ENCODE results near the gene PGGHG. TPM values are rescaled to one million over a fixed set of nuclear protein-coding genes. Genes with fewer than 3 reads are reported as not detected.

PGGHG gene
- total and polyA plus RNA-seq, 10 of the 15 experiments (the other 5 are each of a cell fraction or from before 2014, with no cell fraction given): 0.10 to 8.3 (median 1.8) TPM

DNA sequence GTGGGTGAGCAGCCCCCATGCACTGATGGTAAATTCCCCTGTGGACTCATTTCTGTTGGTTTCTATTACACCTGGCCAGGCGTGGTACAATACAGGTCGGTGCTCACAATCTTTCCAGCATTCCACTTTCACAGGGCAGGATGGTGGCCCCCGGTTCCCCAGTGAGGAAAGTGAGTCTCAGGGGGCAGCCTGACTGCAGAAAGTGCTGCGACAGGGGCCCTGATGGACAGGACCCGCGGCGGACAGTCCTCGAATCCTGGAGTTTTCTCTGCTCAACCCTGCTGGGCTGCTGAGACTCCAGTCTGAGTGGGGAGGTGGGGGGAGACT lies 3.1 kb upstream of the PGGHG start:
- CTCF ChIA-PET: no interaction called here
- SMC1A ChIA-PET (ENCODE audit: uncharacterized antibody, unreplicated experiment): interaction anchor here (0.6 to 1.7 kb wide), 2 partner anchors 10 to 11 kb away, joined by 3 to 4 read pairs; no protein-coding TSS in a partner anchor
- Histone ChIP-seq H3K4me2 (ENCODE audit: control insufficient read depth, insufficient read depth) (no peak overlapping the region), H3K4me1 (ENCODE audit: control insufficient read depth, insufficient read depth, low read length) (peaks cover 8% of the 10 kb centered on the region; the same call in 1 of the 2 replicates), H3K9me3 (replicated peaks; ENCODE audit: control insufficient read depth, insufficient read depth, low read length) (no peaks in the 10 kb centered on the region), H3K4me3 (no peak overlapping the region), H3K9ac (ENCODE audit: control insufficient read depth, insufficient read depth, low read length) (no peak overlapping the region), H3K27ac (ENCODE audit: control insufficient read depth, insufficient read depth) (no peak overlapping the region), H3K27me3 (replicated peaks in 1 of 2; ENCODE audit: control insufficient read depth in 2 of 2, insufficient read depth in 2 of 2, low read length in 1 of 2) (peaks cover 8 to 11% of the 10 kb centered on the region in 2 experiments), H3K79me2 (ENCODE audit: control insufficient read depth, insufficient read depth, low read length) (no peaks in the 10 kb centered on the region), H4K20me1 (ENCODE audit: control insufficient read depth, insufficient read depth) (no peaks in the 10 kb centered on the region), H2AFZ (ENCODE audit: control insufficient read depth, low read depth, low read length) (no peak overlapping the region), H3K36me3 (ENCODE audit: control insufficient read depth in 2 of 2, insufficient read depth in 2 of 2, low read length in 1 of 2) (no peaks in the 10 kb centered on the region)
- DNase-seq (ENCODE audit: low read depth, low spot score): no peak
- intact Hi-C loops (cut with micrococcal nuclease; ENCODE audit: unreplicated experiment): no loop called here
- TF ChIP-seq YBX1 (IDR thresholded peaks at IDR 0.05) (no peak), ESRRA (IDR thresholded peaks at IDR 0.05; ENCODE audit: low read length) (no peak), JUND (IDR thresholded peaks at IDR 0.05; ENCODE audit: low read depth, low read length) (no peak), RUNX3 (IDR thresholded peaks at IDR 0.05; ENCODE audit: low read length) (no peak), SIX5 (IDR thresholded peaks at IDR 0.05; ENCODE audit: low read depth, low read length, severe bottlenecking) (no peak), CREM (IDR thresholded peaks at IDR 0.05; ENCODE audit: low read depth) (no peak), ZNF274 (IDR thresholded peaks at IDR 0.05; ENCODE audit: insufficient read depth, insufficient read length) (no peak), MEF2B (IDR thresholded peaks at IDR 0.05; ENCODE audit: partially characterized antibody, poor library complexity, severe bottlenecking) (no peak)
- TF ChIP-seq, protein P1, sequence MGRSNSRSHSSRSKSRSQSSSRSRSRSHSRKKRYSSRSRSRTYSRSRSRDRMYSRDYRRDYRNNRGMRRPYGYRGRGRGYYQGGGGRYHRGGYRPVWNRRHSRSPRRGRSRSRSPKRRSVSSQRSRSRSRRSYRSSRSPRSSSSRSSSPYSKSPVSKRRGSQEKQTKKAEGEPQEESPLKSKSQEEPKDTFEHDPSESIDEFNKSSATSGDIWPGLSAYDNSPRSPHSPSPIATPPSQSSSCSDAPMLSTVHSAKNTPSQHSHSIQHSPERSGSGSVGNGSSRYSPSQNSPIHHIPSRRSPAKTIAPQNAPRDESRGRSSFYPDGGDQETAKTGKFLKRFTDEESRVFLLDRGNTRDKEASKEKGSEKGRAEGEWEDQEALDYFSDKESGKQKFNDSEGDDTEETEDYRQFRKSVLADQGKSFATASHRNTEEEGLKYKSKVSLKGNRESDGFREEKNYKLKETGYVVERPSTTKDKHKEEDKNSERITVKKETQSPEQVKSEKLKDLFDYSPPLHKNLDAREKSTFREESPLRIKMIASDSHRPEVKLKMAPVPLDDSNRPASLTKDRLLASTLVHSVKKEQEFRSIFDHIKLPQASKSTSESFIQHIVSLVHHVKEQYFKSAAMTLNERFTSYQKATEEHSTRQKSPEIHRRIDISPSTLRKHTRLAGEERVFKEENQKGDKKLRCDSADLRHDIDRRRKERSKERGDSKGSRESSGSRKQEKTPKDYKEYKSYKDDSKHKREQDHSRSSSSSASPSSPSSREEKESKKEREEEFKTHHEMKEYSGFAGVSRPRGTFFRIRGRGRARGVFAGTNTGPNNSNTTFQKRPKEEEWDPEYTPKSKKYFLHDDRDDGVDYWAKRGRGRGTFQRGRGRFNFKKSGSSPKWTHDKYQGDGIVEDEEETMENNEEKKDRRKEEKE (IDR thresholded peaks at IDR 0.05): no peak
- TF ChIP-seq, protein P2, sequence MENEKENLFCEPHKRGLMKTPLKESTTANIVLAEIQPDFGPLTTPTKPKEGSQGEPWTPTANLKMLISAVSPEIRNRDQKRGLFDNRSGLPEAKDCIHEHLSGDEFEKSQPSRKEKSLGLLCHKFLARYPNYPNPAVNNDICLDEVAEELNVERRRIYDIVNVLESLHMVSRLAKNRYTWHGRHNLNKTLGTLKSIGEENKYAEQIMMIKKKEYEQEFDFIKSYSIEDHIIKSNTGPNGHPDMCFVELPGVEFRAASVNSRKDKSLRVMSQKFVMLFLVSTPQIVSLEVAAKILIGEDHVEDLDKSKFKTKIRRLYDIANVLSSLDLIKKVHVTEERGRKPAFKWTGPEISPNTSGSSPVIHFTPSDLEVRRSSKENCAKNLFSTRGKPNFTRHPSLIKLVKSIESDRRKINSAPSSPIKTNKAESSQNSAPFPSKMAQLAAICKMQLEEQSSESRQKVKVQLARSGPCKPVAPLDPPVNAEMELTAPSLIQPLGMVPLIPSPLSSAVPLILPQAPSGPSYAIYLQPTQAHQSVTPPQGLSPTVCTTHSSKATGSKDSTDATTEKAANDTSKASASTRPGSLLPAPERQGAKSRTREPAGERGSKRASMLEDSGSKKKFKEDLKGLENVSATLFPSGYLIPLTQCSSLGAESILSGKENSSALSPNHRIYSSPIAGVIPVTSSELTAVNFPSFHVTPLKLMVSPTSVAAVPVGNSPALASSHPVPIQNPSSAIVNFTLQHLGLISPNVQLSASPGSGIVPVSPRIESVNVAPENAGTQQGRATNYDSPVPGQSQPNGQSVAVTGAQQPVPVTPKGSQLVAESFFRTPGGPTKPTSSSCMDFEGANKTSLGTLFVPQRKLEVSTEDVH (IDR thresholded peaks at IDR 0.05; ENCODE audit: low read depth, partially characterized antibody): no peak
- TF ChIP-seq, protein P3, sequence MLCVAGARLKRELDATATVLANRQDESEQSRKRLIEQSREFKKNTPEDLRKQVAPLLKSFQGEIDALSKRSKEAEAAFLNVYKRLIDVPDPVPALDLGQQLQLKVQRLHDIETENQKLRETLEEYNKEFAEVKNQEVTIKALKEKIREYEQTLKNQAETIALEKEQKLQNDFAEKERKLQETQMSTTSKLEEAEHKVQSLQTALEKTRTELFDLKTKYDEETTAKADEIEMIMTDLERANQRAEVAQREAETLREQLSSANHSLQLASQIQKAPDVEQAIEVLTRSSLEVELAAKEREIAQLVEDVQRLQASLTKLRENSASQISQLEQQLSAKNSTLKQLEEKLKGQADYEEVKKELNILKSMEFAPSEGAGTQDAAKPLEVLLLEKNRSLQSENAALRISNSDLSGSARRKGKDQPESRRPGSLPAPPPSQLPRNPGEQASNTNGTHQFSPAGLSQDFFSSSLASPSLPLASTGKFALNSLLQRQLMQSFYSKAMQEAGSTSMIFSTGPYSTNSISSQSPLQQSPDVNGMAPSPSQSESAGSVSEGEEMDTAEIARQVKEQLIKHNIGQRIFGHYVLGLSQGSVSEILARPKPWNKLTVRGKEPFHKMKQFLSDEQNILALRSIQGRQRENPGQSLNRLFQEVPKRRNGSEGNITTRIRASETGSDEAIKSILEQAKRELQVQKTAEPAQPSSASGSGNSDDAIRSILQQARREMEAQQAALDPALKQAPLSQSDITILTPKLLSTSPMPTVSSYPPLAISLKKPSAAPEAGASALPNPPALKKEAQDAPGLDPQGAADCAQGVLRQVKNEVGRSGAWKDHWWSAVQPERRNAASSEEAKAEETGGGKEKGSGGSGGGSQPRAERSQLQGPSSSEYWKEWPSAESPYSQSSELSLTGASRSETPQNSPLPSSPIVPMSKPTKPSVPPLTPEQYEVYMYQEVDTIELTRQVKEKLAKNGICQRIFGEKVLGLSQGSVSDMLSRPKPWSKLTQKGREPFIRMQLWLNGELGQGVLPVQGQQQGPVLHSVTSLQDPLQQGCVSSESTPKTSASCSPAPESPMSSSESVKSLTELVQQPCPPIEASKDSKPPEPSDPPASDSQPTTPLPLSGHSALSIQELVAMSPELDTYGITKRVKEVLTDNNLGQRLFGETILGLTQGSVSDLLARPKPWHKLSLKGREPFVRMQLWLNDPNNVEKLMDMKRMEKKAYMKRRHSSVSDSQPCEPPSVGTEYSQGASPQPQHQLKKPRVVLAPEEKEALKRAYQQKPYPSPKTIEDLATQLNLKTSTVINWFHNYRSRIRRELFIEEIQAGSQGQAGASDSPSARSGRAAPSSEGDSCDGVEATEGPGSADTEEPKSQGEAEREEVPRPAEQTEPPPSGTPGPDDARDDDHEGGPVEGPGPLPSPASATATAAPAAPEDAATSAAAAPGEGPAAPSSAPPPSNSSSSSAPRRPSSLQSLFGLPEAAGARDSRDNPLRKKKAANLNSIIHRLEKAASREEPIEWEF (IDR thresholded peaks at IDR 0.05; ENCODE audit: insufficient replicate concordance, low read depth, low read length): no peak
- in situ Hi-C loops (cut with MboI): no loop called here
- no peak for FAIRE-seq
- no TSS peak for BruUV-seq (replicated peaks)
- RAD21 ChIA-PET (ENCODE audit: unreplicated experiment): no interaction called here
- POLR2A ChIA-PET: interaction anchor here (0.7 kb wide), 1 partner anchor 415 kb away, joined by 3 read pairs; no protein-coding TSS in a partner anchor
- WGBS (ENCODE audit: insufficient coverage, insufficient replicate concordance, low lambda C conversion rate, missing lambda C conversion rate): 24% methylated on average over 8 of the region's 8 CpGs
- no peak for ATAC-seq

Data from GM12878 (cell line).